K562 (cell line): ENCODE measurements around the gene CSF2. TPM values are rescaled to one million over a fixed set of nuclear protein-coding genes. Genes with fewer than 3 reads are reported as not detected.
A peak's percentile ranks its signal among the peaks of the same experiment; 100 is the strongest.

Experiments used
- CBFA2T3 ChIP-seq: fragments of 450-650 bp; IDR thresholded peaks from 2 replicates; pipeline ENCODE4 v1.6.1; 2017
- CEBPB ChIP-seq: fragments of 450-650 bp; IDR thresholded peaks from 2 replicates; pipeline ENCODE4 v1.6.1; 2016; ENCODE audit warnings: missing genetic modification characterization, missing compliant biosample characterization
- DMBX1 ChIP-seq: fragments of 250-450 bp; sonication (Bioruptor Pico); IDR thresholded peaks from 2 replicates; pipeline ENCODE4 v1.8.0; 2022; ENCODE audit warnings: inconsistent platforms, mild to moderate bottlenecking, moderate library complexity, borderline replicate concordance
- ELF1 ChIP-seq: fragments of 200-800 bp; sonication (Bioruptor generic); IDR thresholded peaks from 2 replicates; pipeline ENCODE4 v1.6.1; 2016; ENCODE audit warnings: missing genetic modification characterization, missing compliant biosample characterization
- EP400 ChIP-seq: fragments of 450-650 bp; IDR thresholded peaks from 2 replicates; pipeline ENCODE4 v1.6.1; 2017; ENCODE audit warnings: antibody characterized with exemption, mild to moderate bottlenecking, moderate library complexity
- HMGN3 ChIP-seq: IDR thresholded peaks from 2 replicates; pipeline ENCODE4 v1.6.1; 2011; ENCODE audit warnings: borderline replicate concordance, low read depth, mild to moderate bottlenecking, mixed read lengths, low read length; ENCODE audit not compliant: insufficient read length; ENCODE audit errors: extremely low read depth
- ILF3 ChIP-seq: fragments of 450-650 bp; IDR thresholded peaks from 2 replicates; pipeline ENCODE4 v1.6.1; 2018; ENCODE audit warnings: antibody characterized with exemption, mild to moderate bottlenecking, moderate library complexity, borderline replicate concordance
- KLF1 ChIP-seq: fragments of 450-650 bp; IDR thresholded peaks from 2 replicates; pipeline ENCODE4 v1.6.1; 2016; ENCODE audit warnings: missing genetic modification characterization, missing compliant biosample characterization
- MAFK ChIP-seq: IDR thresholded peaks from 2 replicates; pipeline ENCODE4 v1.6.1; 2011; ENCODE audit warnings: low read length, improper control_type of control experiment
- MAZ ChIP-seq, 2 experiments: fragments of 450-650 bp in 1 of 2; sonication (generic) in 1 of 2; formaldehyde crosslinking; IDR thresholded peaks in 1 of 2; conservative IDR thresholded peaks in 1 of 2; 2 replicates each; pipeline versions ENCODE4 v1.4.0 to v1.5.0; 2020; ENCODE audit warnings: mild to moderate bottlenecking in 1 of 2, missing genetic modification reagents in 1 of 2
- NR2F6 ChIP-seq: fragments of 450-650 bp; formaldehyde crosslinking; IDR thresholded peaks from 2 replicates; pipeline ENCODE4 v1.4.0; 2020; ENCODE audit warnings: mild to moderate bottlenecking
- XRCC5 ChIP-seq: fragments of 200-400 bp; formaldehyde crosslinking; IDR thresholded peaks from 2 replicates; pipeline ENCODE4 v1.6.1; 2017; ENCODE audit warnings: low read depth, mild to moderate bottlenecking, low read length
- YBX1 ChIP-seq: fragments of 450-650 bp; IDR thresholded peaks from 2 replicates; pipeline ENCODE4 v1.7.1; 2016; ENCODE audit warnings: mild to moderate bottlenecking
- ZBTB7A ChIP-seq: IDR thresholded peaks from 2 replicates; pipeline ENCODE4 v1.6.1; 2011; ENCODE audit warnings: low read depth, mild to moderate bottlenecking, low read length, moderate library complexity, borderline replicate concordance; ENCODE audit not compliant: control insufficient read depth
- ZZZ3 ChIP-seq: fragments of 450-650 bp; IDR thresholded peaks from 2 replicates; pipeline ENCODE4 v1.6.1; 2016; ENCODE audit warnings: antibody characterized with exemption, mild to moderate bottlenecking, moderate library complexity
- polyA plus RNA-seq, 8 experiments: library from polyadenylated mRNA; depleted of rRNA in 4 of 8; stranded (reverse) in 5 of 8; unstranded in 3 of 8; fragments of >200 nt; fragmentation: Nextera tagmentation in 2 of 8; fragmentation: Illumina TruSeq in 1 of 8; extraction: Ambion mirVana in 2 of 8; extraction: Trizol in 1 of 8; gene quantifications; 2 replicates each; pipeline versions ENCODE4 v1.2.1 to v1.2.3, GENCODE V29; 2011 to 2014; ENCODE audit warnings: inconsistent platforms in 1 of 8, missing spikeins in 1 of 8
- total RNA-seq, 7 experiments: library from RNA; depleted of rRNA in 6 of 7; stranded (reverse); fragments of >200 nt in 6 of 7; fragmentation: Illumina TruSeq in 2 of 7; extraction: Trizol in 2 of 7; gene quantifications; 2 replicates each; pipeline versions ENCODE4 v1.2.1 to v1.2.3, GENCODE V29; 2011 to 2021; ENCODE audit warnings: low replicate concordance in 1 of 7
- TF ChIP-seq, protein P1 (sequence below), 2 experiments: fragments of 200-800 bp in 1 of 2; sonication (Bioruptor generic) in 1 of 2; sonication (generic) in 1 of 2; formaldehyde crosslinking in 1 of 2; IDR thresholded peaks in 1 of 2; conservative IDR thresholded peaks in 1 of 2; 2 replicates each; pipeline versions ENCODE4 v1.5.0 to v1.6.1; 2016 to 2020; ENCODE audit warnings: missing compliant biosample characterization in 1 of 2, missing genetic modification characterization in 1 of 2, missing genetic modification reagents in 1 of 2
- TF ChIP-seq, protein P2 (sequence below), 3 experiments: fragments of 200-800 bp in 1 of 3; fragments of 250-450 bp in 1 of 3; fragments of 450-650 bp in 1 of 3; sonication (Bioruptor Pico) in 1 of 3; sonication (Bioruptor generic) in 1 of 3; formaldehyde crosslinking in 1 of 3; IDR thresholded peaks; 2 replicates each; pipeline versions ENCODE4 v1.6.1 to v1.8.0; 2016 to 2022; ENCODE audit warnings: mild to moderate bottlenecking in 2 of 3, missing genetic modification characterization in 2 of 3, missing compliant biosample characterization in 1 of 3, moderate library complexity in 1 of 3
- TF ChIP-seq, protein P3 (sequence below): IDR thresholded peaks from 2 replicates; pipeline ENCODE4 v1.6.1; 2011; ENCODE audit warnings: borderline replicate concordance, low read depth, mild to moderate bottlenecking, moderate library complexity, low read length; ENCODE audit not compliant: insufficient read depth, poor library complexity, severe bottlenecking

Gene CSF2
- total and polyA plus RNA-seq, 9 of the 15 experiments (the other 6 are each of a cell fraction or from before 2014, with no cell fraction given): 0.25 to 0.29 TPM; not detected in 7

DNA sequence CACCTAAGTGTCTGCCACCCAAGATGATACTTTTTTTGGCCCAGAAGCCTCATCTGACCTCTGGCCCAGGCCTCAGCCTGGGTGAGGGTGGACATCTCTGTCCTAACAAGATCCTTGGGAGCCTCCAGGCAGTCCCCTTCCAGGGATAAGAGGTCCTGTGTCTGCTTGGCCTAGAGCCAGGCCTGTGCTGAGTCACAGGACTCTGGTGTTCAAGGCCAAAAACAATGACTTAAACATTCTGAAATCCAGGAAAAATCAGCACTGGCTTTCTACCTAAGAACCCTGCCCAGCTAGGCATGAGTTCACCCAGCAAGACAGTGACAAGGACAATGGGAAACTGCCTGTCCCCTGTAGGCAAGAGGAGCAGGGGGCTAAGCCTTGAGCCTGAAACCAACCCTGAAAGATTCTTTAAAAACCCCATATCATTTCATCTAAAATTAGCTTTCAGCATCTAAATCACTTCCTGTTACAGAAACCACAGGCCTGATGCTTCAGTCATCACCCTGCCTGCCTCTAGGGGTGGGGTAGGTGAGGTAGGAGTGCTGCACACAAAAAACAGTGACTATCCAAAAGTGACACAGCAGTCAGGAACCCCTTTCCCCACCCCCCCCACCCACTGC is 29.9 kb downstream of the CSF2 start (continued):
- TF ChIP-seq CEBPB (tag) (no peak), KLF1 (tag) (no peak), ZBTB7A (no peak), XRCC5 (no peak), MAZ (CRISPR knock-in tag; conservative IDR thresholded peaks at IDR 0.05 in 1 of 2, IDR thresholded peaks at IDR 0.05 in 1 of 2) (peak; percentile 42 to 75; a peak in 3 of 4 replicates), YBX1 (no peak), HMGN3 (no peak), MAFK (peak; percentile 50), DMBX1 (no peak; the same call in 1 of the 2 replicates), NR2F6 (CRISPR knock-in tag) (no peak), EP400 (no peak), ILF3 (no peak), ZZZ3 (no peak), CBFA2T3 (peak; percentile 56), ELF1 (peak; percentile 76)
- TF ChIP-seq, protein P1, sequence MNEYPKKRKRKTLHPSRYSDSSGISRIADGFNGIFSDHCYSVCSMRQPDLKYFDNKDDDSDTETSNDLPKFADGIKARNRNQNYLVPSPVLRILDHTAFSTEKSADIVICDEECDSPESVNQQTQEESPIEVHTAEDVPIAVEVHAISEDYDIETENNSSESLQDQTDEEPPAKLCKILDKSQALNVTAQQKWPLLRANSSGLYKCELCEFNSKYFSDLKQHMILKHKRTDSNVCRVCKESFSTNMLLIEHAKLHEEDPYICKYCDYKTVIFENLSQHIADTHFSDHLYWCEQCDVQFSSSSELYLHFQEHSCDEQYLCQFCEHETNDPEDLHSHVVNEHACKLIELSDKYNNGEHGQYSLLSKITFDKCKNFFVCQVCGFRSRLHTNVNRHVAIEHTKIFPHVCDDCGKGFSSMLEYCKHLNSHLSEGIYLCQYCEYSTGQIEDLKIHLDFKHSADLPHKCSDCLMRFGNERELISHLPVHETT (CRISPR knock-in tag; conservative IDR thresholded peaks at IDR 0.05 in 1 of 2, IDR thresholded peaks at IDR 0.05 in 1 of 2): peak in 1 of 2 experiments; percentile 14; a peak in 1 of 4 replicates
- TF ChIP-seq, protein P2, sequence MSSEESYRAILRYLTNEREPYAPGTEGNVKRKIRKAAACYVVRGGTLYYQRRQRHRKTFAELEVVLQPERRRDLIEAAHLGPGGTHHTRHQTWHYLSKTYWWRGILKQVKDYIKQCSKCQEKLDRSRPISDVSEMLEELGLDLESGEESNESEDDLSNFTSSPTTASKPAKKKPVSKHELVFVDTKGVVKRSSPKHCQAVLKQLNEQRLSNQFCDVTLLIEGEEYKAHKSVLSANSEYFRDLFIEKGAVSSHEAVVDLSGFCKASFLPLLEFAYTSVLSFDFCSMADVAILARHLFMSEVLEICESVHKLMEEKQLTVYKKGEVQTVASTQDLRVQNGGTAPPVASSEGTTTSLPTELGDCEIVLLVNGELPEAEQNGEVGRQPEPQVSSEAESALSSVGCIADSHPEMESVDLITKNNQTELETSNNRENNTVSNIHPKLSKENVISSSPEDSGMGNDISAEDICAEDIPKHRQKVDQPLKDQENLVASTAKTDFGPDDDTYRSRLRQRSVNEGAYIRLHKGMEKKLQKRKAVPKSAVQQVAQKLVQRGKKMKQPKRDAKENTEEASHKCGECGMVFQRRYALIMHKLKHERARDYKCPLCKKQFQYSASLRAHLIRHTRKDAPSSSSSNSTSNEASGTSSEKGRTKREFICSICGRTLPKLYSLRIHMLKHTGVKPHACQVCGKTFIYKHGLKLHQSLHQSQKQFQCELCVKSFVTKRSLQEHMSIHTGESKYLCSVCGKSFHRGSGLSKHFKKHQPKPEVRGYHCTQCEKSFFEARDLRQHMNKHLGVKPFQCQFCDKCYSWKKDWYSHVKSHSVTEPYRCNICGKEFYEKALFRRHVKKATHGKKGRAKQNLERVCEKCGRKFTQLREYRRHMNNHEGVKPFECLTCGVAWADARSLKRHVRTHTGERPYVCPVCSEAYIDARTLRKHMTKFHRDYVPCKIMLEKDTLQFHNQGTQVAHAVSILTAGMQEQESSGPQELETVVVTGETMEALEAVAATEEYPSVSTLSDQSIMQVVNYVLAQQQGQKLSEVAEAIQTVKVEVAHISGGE (CRISPR knock-in tag; IDR thresholded peaks at IDR 0.05): no peak
- TF ChIP-seq, protein P3, sequence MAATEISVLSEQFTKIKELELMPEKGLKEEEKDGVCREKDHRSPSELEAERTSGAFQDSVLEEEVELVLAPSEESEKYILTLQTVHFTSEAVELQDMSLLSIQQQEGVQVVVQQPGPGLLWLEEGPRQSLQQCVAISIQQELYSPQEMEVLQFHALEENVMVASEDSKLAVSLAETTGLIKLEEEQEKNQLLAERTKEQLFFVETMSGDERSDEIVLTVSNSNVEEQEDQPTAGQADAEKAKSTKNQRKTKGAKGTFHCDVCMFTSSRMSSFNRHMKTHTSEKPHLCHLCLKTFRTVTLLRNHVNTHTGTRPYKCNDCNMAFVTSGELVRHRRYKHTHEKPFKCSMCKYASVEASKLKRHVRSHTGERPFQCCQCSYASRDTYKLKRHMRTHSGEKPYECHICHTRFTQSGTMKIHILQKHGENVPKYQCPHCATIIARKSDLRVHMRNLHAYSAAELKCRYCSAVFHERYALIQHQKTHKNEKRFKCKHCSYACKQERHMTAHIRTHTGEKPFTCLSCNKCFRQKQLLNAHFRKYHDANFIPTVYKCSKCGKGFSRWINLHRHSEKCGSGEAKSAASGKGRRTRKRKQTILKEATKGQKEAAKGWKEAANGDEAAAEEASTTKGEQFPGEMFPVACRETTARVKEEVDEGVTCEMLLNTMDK: no peak
